Pancreas (tissue), 10 donors: ENCODE results near the gene SLFNL1. TPM values are rescaled to one million over a fixed set of nuclear protein-coding genes. Genes with fewer than 3 reads are reported as not detected.

Source experiments
- ATAC-seq, 4 donors: fragments of 200-7000 bp; cut with Tn5 transposase; one replicate each; pipeline versions ENCODE4 v1.8.0 to v1.9.1; 2020; ENCODE audit warnings: mild to moderate bottlenecking in 4 of 4, moderate library complexity in 4 of 4
- DNase-seq, 6 donors: peaks; one replicate each; pipeline ENCODE4 v3.0.0-alpha.2; 2020
- FAIRE-seq: peaks from 2 replicates; lab custom pipeline; 2012; peaks lifted over from hg19 to GRCh38; lab: Jason Lieb, UNC
- H3K27ac ChIP-seq, 4 donors: fragments of 200-600 bp; sonication (generic); 1 replicate in 3 of 4; 2 replicates in 1 of 4; pipeline versions ENCODE4 v1.5.0 to v1.8.0; 2020
- H3K27me3 ChIP-seq, 4 donors: fragments of 200-600 bp; one replicate each; pipeline ENCODE4 v1.8.0; 2021
- H3K36me3 ChIP-seq, 3 donors: fragments of 200-600 bp; sonication (generic) in 1 of 3; one replicate each; pipeline versions ENCODE4 v1.5.0 to v1.8.0; 2020 to 2021
- H3K4me1 ChIP-seq, 3 donors: fragments of 200-600 bp; one replicate each; pipeline ENCODE4 v1.8.0; 2021
- H3K4me3 ChIP-seq, 4 donors: fragments of 200-600 bp; sonication (generic) in 2 of 4; one replicate each; pipeline versions ENCODE4 v1.5.0 to v1.8.0; 2020 to 2021
- H3K9me3 ChIP-seq, 4 donors: fragments of 200-600 bp; one replicate each; pipeline ENCODE4 v1.8.0; 2021
- WGBS, 2 donors: extraction: QIAGEN DNeasy Blood & Tissue Kit; methylation state at CpG; one replicate each; pipeline ENCODE4 v1.1.7; 2013; 5-methylcytosine and 5-hydroxymethylcytosine counted together
- intact Hi-C, 3 donors: fragments of 100-400 bp; cut with DNase I; formaldehyde crosslinking; loops; one replicate each; pipeline versions ENCODE4 v1.11.1 to v1.14.2; 2022
- polyA plus RNA-seq, 2 donors: library from polyadenylated mRNA; stranded (reverse); fragments of 200-250 nt; gene quantifications; one replicate each; pipeline ENCODE4 v1.2.3, GENCODE V29; 2013
- total RNA-seq, 6 donors: library from RNA; stranded (reverse); fragmentation: NEBNext Ultra II Directional in 4 of 6; extraction: Animal tissue kit (Norgen Biotek cat#: 25700) in 4 of 6; gene quantifications; one replicate each; pipeline versions ENCODE4 v1.2.1 to v1.2.4, GENCODE V29; 2021 to 2023
- TF ChIP-seq, protein P1 (sequence below), 4 donors: fragments of 200-600 bp; sonication (generic) in 3 of 4; IDR thresholded peaks; one replicate each; pipeline versions ENCODE4 v1.5.0 to v1.8.0; 2021; ENCODE audit warnings: antibody characterized with exemption in 4 of 4
- donor health status: healthy with polysubstance abuse.
- donor health status: DM: no; HTN: no; CAD: no; lungs with moderate emphysema.
- donor health status: DM: no; HTN: no; CAD: no.
- donor health status: control.
- donor health status: control.
- donor health status: Bipolar disorder and iron deficiency.
- donor health status: DM: yes; HTN: yes; CAD: no.
- donor health status: DM: no; HTN: no; CAD: no.
- donor health status: DM: no; HTN: no; CAD: no.
- donor health status: DM: yes; HTN: yes; CAD: no.

Gene SLFNL1
- total RNA-seq: under 1 TPM; 0.18 to 0.90 (median 0.39) TPM
- polyA plus RNA-seq: 1 to 10 TPM in 1 of 2 donors, under 1 TPM in 1; 0.89 to 1.4 TPM

DNA sequence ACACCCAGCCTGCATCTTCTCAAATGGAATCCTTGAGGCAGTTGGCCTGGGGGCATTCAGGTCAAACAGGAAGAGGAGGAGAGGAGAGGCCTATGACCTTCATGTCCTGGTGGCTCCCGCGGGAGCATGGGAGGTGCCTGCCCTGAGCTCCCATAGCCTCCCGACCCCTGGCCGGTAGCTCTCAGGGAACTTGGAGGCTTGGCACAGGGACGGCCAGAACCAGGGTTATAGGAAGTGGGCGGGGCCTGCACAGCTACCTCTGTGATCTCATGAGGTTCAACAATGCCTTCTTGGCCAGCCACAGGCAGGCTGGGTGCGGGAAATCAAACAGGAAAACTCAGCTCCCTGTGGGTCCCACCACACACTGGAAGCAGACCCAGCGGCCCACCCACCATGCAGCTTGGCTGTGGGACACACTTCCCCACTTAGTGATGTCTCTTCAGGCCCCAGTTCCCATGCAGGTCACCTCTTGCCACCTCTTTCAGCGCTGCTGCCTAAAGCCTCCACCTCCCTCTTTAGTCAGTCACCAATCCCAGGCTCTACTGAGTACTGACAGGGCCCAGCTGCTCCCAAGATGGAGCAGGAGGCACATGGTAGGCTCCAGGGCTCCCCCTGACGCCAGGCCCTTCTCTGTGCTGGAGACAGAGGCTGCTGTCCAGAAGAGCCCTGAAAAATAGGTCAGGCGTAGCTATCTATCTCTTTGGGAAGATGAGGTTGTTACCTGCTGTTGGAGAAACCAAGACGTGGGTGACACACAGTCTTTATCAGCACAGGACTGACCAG, at the start of gene SLFNL1:
Gene SLFNL1, minus strand, starts transcription at position 200 of the 783 bp plus-strand sequence. CDS start 1,065 bp downstream, outside the sequence.
- TF ChIP-seq, protein P1, sequence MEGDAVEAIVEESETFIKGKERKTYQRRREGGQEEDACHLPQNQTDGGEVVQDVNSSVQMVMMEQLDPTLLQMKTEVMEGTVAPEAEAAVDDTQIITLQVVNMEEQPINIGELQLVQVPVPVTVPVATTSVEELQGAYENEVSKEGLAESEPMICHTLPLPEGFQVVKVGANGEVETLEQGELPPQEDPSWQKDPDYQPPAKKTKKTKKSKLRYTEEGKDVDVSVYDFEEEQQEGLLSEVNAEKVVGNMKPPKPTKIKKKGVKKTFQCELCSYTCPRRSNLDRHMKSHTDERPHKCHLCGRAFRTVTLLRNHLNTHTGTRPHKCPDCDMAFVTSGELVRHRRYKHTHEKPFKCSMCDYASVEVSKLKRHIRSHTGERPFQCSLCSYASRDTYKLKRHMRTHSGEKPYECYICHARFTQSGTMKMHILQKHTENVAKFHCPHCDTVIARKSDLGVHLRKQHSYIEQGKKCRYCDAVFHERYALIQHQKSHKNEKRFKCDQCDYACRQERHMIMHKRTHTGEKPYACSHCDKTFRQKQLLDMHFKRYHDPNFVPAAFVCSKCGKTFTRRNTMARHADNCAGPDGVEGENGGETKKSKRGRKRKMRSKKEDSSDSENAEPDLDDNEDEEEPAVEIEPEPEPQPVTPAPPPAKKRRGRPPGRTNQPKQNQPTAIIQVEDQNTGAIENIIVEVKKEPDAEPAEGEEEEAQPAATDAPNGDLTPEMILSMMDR (IDR thresholded peaks at IDR 0.05): no peak
- DNase-seq: no peak
- H3K9me3 ChIP-seq: no peaks in the 10 kb centered on the region
- ATAC-seq: peak in 1 of 4 donors; percentile 19
- H3K4me1 ChIP-seq: no peaks in the 10 kb centered on the region
- H3K36me3 ChIP-seq: no peaks in the 10 kb centered on the region
- H3K27me3 ChIP-seq: no peaks in the 10 kb centered on the region
- 71 to 73% methylated on average over 12 of the region's 12 CpGs for WGBS, 2 donors
- no peak for FAIRE-seq
- no peak within 1 kb of the TSS for H3K27ac ChIP-seq
- H3K4me3 ChIP-seq: no peak within 1 kb of the TSS
- intact Hi-C loops: no loop called here

DNA sequence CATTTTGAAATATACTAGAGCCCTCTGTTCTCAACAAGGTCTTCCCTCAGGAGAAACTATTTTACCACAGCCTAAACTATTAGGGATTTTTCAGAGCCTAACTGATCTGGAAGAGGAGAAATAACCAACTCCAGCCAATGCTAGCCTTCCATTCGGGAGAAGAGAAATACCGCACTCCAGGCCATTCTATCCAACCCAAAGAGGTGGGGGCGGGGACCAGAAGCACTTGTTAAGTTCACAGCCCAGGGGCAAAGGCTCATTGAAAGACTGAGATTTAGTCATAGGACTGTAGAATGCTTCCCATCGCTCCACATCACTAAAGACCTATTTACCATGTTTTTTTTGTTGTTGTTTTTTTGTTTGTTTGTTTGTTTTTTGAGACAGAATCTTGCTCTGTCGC, 35.4 kb upstream of the SLFNL1 start:
- Histone ChIP-seq H3K4me3 (no peak overlapping the region), H3K27me3 (no peaks in the 10 kb centered on the region), H3K9me3 (no peaks in the 10 kb centered on the region), H3K27ac (no peak overlapping the region), H3K36me3 (peaks cover 0 to 8% (median 0%) of the 10 kb centered on the region in 3 donors), H3K4me1 (no peaks in the 10 kb centered on the region)
- DNase-seq (no peak), ATAC-seq (no peak), FAIRE-seq (no peak)
- 95 to 96% methylated on average over 5 of the region's 5 CpGs for WGBS, 2 donors
- intact Hi-C loops: no loop called here
- TF ChIP-seq, protein P1 (IDR thresholded peaks at IDR 0.05): no peak

- H3K4me3 ChIP-seq: no peak overlapping the region
- no peaks in the 10 kb centered on the region for H3K4me1 ChIP-seq
- intact Hi-C loops: no loop called here
- peaks cover 0 to 6% (median 3%) of the 10 kb centered on the region in 3 donors for H3K36me3 ChIP-seq
- FAIRE-seq (no peak), DNase-seq (no peak), ATAC-seq (peak in 1 of 4 donors; percentile 22)
- TF ChIP-seq, protein P1 (IDR thresholded peaks at IDR 0.05): no peak
- no peak overlapping the region for H3K27ac ChIP-seq
- H3K9me3 ChIP-seq: no peaks in the 10 kb centered on the region
- WGBS, 2 donors: 93% methylated on average over 2 of the region's 2 CpGs
- no peaks in the 10 kb centered on the region for H3K27me3 ChIP-seq
Observed at GRCh38 chr1:41053316-41053715, 31.8 kb upstream of the SLFNL1 start.

GRCh38 chr1:41051022-41051421, 29.5 kb upstream of the SLFNL1 start:
- H3K4me3 ChIP-seq: no peak overlapping the region
- H3K4me1 ChIP-seq: peaks cover 0 to 4% (median 4%) of the 10 kb centered on the region in 3 donors
- DNase-seq: no peak
- H3K27ac ChIP-seq: no peak overlapping the region
- H3K9me3 ChIP-seq: no peaks in the 10 kb centered on the region
- FAIRE-seq: no peak
- peaks cover 0 to 5% (median 4%) of the 10 kb centered on the region in 3 donors for H3K36me3 ChIP-seq
- no peak for ATAC-seq
- TF ChIP-seq, protein P1 (IDR thresholded peaks at IDR 0.05): no peak
- intact Hi-C loops: no loop called here
- WGBS, 2 donors: 96 to 98% methylated on average over 1 of the region's 1 CpG
- no peaks in the 10 kb centered on the region for H3K27me3 ChIP-seq

DNA sequence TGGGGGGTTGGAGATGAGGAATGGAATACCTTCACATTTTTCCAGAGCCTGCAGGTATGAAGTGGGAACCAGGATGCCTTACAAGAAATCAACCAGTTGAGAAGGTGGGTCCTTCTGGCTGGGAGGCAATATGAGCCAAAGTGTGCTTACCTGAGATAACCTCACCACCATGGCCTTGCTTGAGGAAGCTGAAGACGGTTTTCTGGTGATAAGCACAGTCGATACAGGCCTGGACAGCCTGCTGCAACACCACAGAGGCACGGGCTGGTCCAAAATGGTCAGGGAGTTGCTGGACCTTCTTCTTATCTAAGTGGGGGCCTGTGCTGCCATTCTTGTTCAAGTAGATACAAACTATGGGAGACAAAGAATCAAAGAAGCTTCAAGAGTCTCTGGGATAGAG, 27.0 kb upstream of the SLFNL1 start:
- no peak for FAIRE-seq
- no peak for ATAC-seq
- no peak overlapping the region for H3K4me3 ChIP-seq
- TF ChIP-seq, protein P1 (IDR thresholded peaks at IDR 0.05): no peak
- 77 to 80% methylated on average over 3 of the region's 3 CpGs for WGBS, 2 donors
- intact Hi-C loops: no loop called here
- no peak for DNase-seq
- H3K27me3 ChIP-seq: no peaks in the 10 kb centered on the region
- no peak overlapping the region for H3K27ac ChIP-seq
- H3K9me3 ChIP-seq: no peaks in the 10 kb centered on the region
- peaks cover 0 to 6% (median 5%) of the 10 kb centered on the region in 3 donors for H3K4me1 ChIP-seq
- peaks cover 0 to 5% (median 4%) of the 10 kb centered on the region in 3 donors for H3K36me3 ChIP-seq
